GM12878 (cell line): ENCODE results near the gene MAK. TPM values are rescaled to one million over a fixed set of nuclear protein-coding genes. Genes with fewer than 3 reads are reported as not detected.
"Not testable (repeated sequence)": the region's sequence is repeated elsewhere in the genome, so short reads cannot be mapped to it uniquely, and the experiment has no call there.

ENCODE experiments used
- ATAC-seq: fragments of 200-7000 bp; cut with Tn5 transposase; 3 replicates; pipeline ENCODE4 v1.9.1; 2020; ENCODE audit warnings: mild to moderate bottlenecking, moderate library complexity
- BruUV-seq: library from RNA; stranded (reverse); fragments of 400-500 nt; replicated peaks from 2 replicates; lab custom pipeline; 2021; lab: Mats Ljungman, UMichigan
- CTCF ChIA-PET: fragments of 300-600 bp; sonication (Branson Sonifier 250); formaldehyde crosslinking; extraction: SDS; loops from one replicate; lab custom pipeline; 2021; ENCODE audit warnings: inconsistent platforms; lab: Yijun Ruan, JAX
- POLR2A ChIA-PET: fragments of 350-600 bp; formaldehyde crosslinking; extraction: SDS; loops from one replicate; lab custom pipeline; 2021; ENCODE audit warnings: inconsistent platforms; lab: Charles Lee
- RAD21 ChIA-PET: fragments of 300-600 bp; sonication (Branson Sonifier 250); formaldehyde crosslinking; loops from one replicate; lab custom pipeline; 2023; ENCODE audit warnings: antibody characterized with exemption; ENCODE audit not compliant: unreplicated experiment; lab: Charles Lee
- SMC1A ChIA-PET: fragments of 300-600 bp; sonication (Branson Sonifier 250); formaldehyde crosslinking; loops from one replicate; lab custom pipeline; 2023; ENCODE audit not compliant: unreplicated experiment, uncharacterized antibody; lab: Charles Lee
- DNase-seq: peaks from one replicate; pipeline ENCODE4 v3.0.0-alpha.2; 2011; ENCODE audit warnings: low read depth, low spot score
- FAIRE-seq: peaks from 3 replicates; lab custom pipeline; 2011; peaks lifted over from hg19 to GRCh38; lab: Jason Lieb, UNC
- H2AFZ ChIP-seq: 2 replicates; pipeline ENCODE4 v1.6.0; 2011; ENCODE audit warnings: low read depth, low read length, control low read depth; ENCODE audit not compliant: control insufficient read depth
- H3K27ac ChIP-seq: 2 replicates; pipeline ENCODE4 v1.5.1; 2011; ENCODE audit warnings: control low read depth; ENCODE audit not compliant: control insufficient read depth, insufficient read depth
- H3K27me3 ChIP-seq, 2 experiments: replicated peaks in 1 of 2; 2 replicates each; pipeline versions ENCODE4 v1.6.0 to v1.6.1; 2011; ENCODE audit warnings: low read length in 1 of 2; ENCODE audit not compliant: control insufficient read depth in 2 of 2, insufficient read depth in 2 of 2
- H3K36me3 ChIP-seq, 2 experiments: 2 replicates each; pipeline ENCODE4 v1.5.1; 2011; ENCODE audit warnings: low read length in 1 of 2; ENCODE audit not compliant: control insufficient read depth in 2 of 2, insufficient read depth in 2 of 2
- H3K4me1 ChIP-seq: 2 replicates; pipeline ENCODE4 v1.6.1; 2011; ENCODE audit warnings: mild to moderate bottlenecking, low read length, moderate library complexity, mixed read lengths; ENCODE audit not compliant: control insufficient read depth, insufficient read depth
- H3K4me2 ChIP-seq: 2 replicates; pipeline ENCODE4 v1.6.0; 2011; ENCODE audit warnings: control low read depth; ENCODE audit not compliant: control insufficient read depth, insufficient read depth
- H3K4me3 ChIP-seq: fragments of 200-600 bp; sonication (generic); 2 replicates; pipeline ENCODE4 v1.5.1; 2016
- H3K79me2 ChIP-seq: 2 replicates; pipeline ENCODE4 v1.6.0; 2011; ENCODE audit warnings: low read length; ENCODE audit not compliant: control insufficient read depth, insufficient read depth
- H3K9ac ChIP-seq: 2 replicates; pipeline ENCODE4 v1.8.0; 2011; ENCODE audit warnings: low read length, control low read depth, mixed read lengths; ENCODE audit not compliant: control insufficient read depth, insufficient read depth
- H3K9me3 ChIP-seq: replicated peaks from 3 replicates; pipeline ENCODE4 v1.5.1; 2011; ENCODE audit warnings: mild to moderate bottlenecking, low read length; ENCODE audit not compliant: control insufficient read depth, insufficient read depth
- H4K20me1 ChIP-seq: 2 replicates; pipeline ENCODE4 v1.6.0; 2011; ENCODE audit not compliant: control insufficient read depth, insufficient read depth
- CEBPB ChIP-seq, 2 experiments: fragments of 150-350 bp in 1 of 2; IDR thresholded peaks; 2 replicates each; pipeline ENCODE4 v1.6.1; 2012 to 2014; ENCODE audit warnings: low read depth in 2 of 2, low read length in 2 of 2, borderline replicate concordance in 1 of 2, inconsistent platforms in 1 of 2
- FOXK2 ChIP-seq: fragments of 450-650 bp; IDR thresholded peaks from 2 replicates; pipeline ENCODE4 v1.6.1; 2017; ENCODE audit warnings: mild to moderate bottlenecking, moderate library complexity
- FOXM1 ChIP-seq: IDR thresholded peaks from 2 replicates; pipeline ENCODE4 v1.6.1; 2012; ENCODE audit warnings: low read depth, mild to moderate bottlenecking, inconsistent platforms, low read length, moderate library complexity
- KLF5 ChIP-seq: fragments of 450-650 bp; IDR thresholded peaks from 2 replicates; pipeline ENCODE4 v1.6.1; 2014; ENCODE audit warnings: mild to moderate bottlenecking; ENCODE audit not compliant: partially characterized antibody
- MEF2B ChIP-seq: fragments of 450-650 bp; IDR thresholded peaks from 2 replicates; pipeline ENCODE4 v1.6.1; 2018; ENCODE audit warnings: mild to moderate bottlenecking, moderate library complexity; ENCODE audit not compliant: partially characterized antibody, poor library complexity, severe bottlenecking
- NFYB ChIP-seq: IDR thresholded peaks from 2 replicates; pipeline ENCODE4 v1.6.1; 2011; ENCODE audit warnings: low read depth, mild to moderate bottlenecking, low read length, improper control_type of control experiment, moderate library complexity; ENCODE audit not compliant: insufficient read depth
- PAX5 ChIP-seq: IDR thresholded peaks from 2 replicates; pipeline ENCODE4 v1.6.1; 2011; ENCODE audit warnings: low read depth, low read length, borderline replicate concordance
- SREBF1 ChIP-seq: IDR thresholded peaks from 2 replicates; pipeline ENCODE4 v1.6.1; 2012; ENCODE audit warnings: mild to moderate bottlenecking, low read length
- WGBS: methylation state at CpG from one replicate; pipeline ENCODE4 v1.1.6; 2016; ENCODE audit warnings: low lambda C conversion rate; ENCODE audit not compliant: insufficient replicate concordance, insufficient coverage; ENCODE audit errors: missing lambda C conversion rate; 5-methylcytosine and 5-hydroxymethylcytosine counted together
- in situ Hi-C: fragments of 300-500 bp; cut with MboI; formaldehyde crosslinking; loops from 9 replicates; pipeline ENCODE4 v1.14.3; 2018; ENCODE audit warnings: mixed read lengths
- intact Hi-C: fragments of 100-400 bp; cut with micrococcal nuclease; formaldehyde crosslinking; loops from one replicate; pipeline ENCODE4 v1.14.2; 2022; ENCODE audit not compliant: unreplicated experiment
- polyA plus RNA-seq, 11 experiments: library from polyadenylated mRNA; depleted of rRNA in 4 of 11; unstranded in 6 of 11; stranded (reverse) in 5 of 11; fragments of >200 nt; fragmentation: Nextera tagmentation in 4 of 11; fragmentation: Illumina TruSeq in 1 of 11; extraction: Ambion mirVana in 4 of 11; extraction: Trizol in 1 of 11; gene quantifications; 1 replicate in 1 of 11; 2 replicates in 10 of 11; pipeline versions ENCODE4 v1.2.1 to v1.2.3, GENCODE V29; 2011 to 2016; ENCODE audit warnings: inconsistent platforms in 2 of 11, missing spikeins in 2 of 11, low read depth in 1 of 11
- total RNA-seq, 4 experiments: library from RNA; depleted of rRNA in 3 of 4; stranded (reverse); fragments of >200 nt in 3 of 4; fragmentation: Illumina TruSeq in 1 of 4; extraction: Trizol in 1 of 4; gene quantifications; 2 replicates each; pipeline versions ENCODE4 v1.2.1 to v1.2.3, GENCODE V29; 2013 to 2021
- TF ChIP-seq, protein P1 (sequence below): fragments of 450-650 bp; formaldehyde crosslinking; IDR thresholded peaks from 2 replicates; pipeline ENCODE4 v1.5.0; 2022; ENCODE audit warnings: mild to moderate bottlenecking, missing genetic modification characterization

The MAK gene
- total and polyA plus RNA-seq, 10 of the 15 experiments (the other 5 are each of a cell fraction or from before 2014, with no cell fraction given), result 0.01 to 0.90 (median 0.13) TPM; not detected in 1

DNA sequence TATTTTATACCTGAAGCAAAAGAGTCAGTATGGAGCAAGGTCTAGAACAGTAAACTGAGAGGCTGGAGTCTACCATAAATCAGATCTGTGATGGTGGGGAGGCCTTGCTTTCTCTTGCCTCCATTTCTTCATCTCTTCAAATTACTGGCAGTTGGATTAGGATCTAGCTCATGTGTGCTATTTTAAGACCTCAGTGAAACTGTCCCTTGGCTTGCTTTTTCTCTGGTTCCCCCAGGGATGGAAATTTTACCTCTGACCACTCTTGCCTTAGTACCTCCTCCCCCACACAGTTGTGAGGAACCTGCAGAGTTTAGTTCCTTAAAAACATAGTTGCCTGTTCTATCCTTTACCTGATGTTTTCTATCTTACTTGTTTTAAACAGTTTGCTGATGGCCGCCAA, 82.3 kb downstream of the MAK start:
- SMC1A ChIA-PET, result no interaction called here
- no peak overlapping the region for H2AFZ ChIP-seq
- peak; percentile 54 for FAIRE-seq
- POLR2A ChIA-PET, result no interaction called here
- RAD21 ChIA-PET, result no interaction called here
- H3K4me2 ChIP-seq, result no peak overlapping the region
- no peak for ATAC-seq
- H3K79me2 ChIP-seq, result peaks cover 2% of the 10 kb centered on the region
- no peaks in the 10 kb centered on the region for H4K20me1 ChIP-seq
- 88% methylated on average over 1 of the region's 1 CpG for WGBS
- H3K4me3 ChIP-seq, result no peak overlapping the region
- CTCF ChIA-PET, result interaction anchor here (1.1 kb wide), 1 partner anchor 277 kb away, joined by 3 read pairs; no protein-coding TSS in a partner anchor
- no peaks in the 10 kb centered on the region for H3K4me1 ChIP-seq
- TF ChIP-seq MEF2B (no peak), CEBPB (IDR thresholded peaks at IDR 0.05; ENCODE audit: borderline replicate concordance in 1 of 2, low read depth in 2 of 2, low read length in 2 of 2) (no peak), PAX5 (no peak), NFYB (no peak), FOXK2 (no peak), SREBF1 (no peak), FOXM1 (no peak), KLF5 (no peak)
- TF ChIP-seq, protein P1, sequence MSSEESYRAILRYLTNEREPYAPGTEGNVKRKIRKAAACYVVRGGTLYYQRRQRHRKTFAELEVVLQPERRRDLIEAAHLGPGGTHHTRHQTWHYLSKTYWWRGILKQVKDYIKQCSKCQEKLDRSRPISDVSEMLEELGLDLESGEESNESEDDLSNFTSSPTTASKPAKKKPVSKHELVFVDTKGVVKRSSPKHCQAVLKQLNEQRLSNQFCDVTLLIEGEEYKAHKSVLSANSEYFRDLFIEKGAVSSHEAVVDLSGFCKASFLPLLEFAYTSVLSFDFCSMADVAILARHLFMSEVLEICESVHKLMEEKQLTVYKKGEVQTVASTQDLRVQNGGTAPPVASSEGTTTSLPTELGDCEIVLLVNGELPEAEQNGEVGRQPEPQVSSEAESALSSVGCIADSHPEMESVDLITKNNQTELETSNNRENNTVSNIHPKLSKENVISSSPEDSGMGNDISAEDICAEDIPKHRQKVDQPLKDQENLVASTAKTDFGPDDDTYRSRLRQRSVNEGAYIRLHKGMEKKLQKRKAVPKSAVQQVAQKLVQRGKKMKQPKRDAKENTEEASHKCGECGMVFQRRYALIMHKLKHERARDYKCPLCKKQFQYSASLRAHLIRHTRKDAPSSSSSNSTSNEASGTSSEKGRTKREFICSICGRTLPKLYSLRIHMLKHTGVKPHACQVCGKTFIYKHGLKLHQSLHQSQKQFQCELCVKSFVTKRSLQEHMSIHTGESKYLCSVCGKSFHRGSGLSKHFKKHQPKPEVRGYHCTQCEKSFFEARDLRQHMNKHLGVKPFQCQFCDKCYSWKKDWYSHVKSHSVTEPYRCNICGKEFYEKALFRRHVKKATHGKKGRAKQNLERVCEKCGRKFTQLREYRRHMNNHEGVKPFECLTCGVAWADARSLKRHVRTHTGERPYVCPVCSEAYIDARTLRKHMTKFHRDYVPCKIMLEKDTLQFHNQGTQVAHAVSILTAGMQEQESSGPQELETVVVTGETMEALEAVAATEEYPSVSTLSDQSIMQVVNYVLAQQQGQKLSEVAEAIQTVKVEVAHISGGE (CRISPR knock-in tag), result no peak
- peaks cover 0 to 15% of the 10 kb centered on the region in 2 experiments; a peak in 2 of 4 replicates for H3K36me3 ChIP-seq
- no peaks in the 10 kb centered on the region for H3K9me3 ChIP-seq
- intact Hi-C loops, result no loop called here
- BruUV-seq, result no TSS peak
- DNase-seq, result no peak
- H3K27ac ChIP-seq, result no peak overlapping the region
- no peak overlapping the region for H3K9ac ChIP-seq
- H3K27me3 ChIP-seq, result no peaks in the 10 kb centered on the region
- in situ Hi-C loops, result no loop called here

DNA sequence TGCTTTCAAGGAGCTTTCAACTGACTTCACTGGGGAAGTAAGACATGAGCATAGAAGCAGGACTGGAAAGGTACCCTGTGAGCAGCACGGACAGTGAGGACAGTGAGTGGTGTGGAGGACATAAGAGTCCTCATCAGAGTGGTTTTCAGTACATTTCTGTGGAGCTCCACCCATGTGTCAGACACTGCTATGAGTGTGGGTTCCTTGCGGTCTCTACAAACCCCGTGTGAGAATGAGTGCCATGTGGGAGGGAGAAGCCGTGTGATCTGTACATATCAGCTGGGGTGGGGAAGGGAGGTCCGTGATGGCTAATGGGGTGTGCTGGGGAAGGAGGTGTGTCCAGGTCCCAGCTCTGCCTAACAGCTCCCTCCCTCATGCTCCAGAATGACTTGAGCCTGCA, 86.6 kb downstream of the MAK start:
- intact Hi-C loops, FAIRE-seq: not testable (repeated sequence)
- 78% methylated on average over 4 of the region's 5 CpGs for whole genome bisulfite sequencing

More for the DNA sequence above, 86.6 kb downstream of the MAK start:
- H3K27me3 ChIP-seq, H4K20me1 ChIP-seq, DNase-seq, CTCF ChIA-PET, ATAC-seq, H2AFZ ChIP-seq, RAD21 ChIA-PET, H3K4me1 ChIP-seq, H3K27ac ChIP-seq, H3K9ac ChIP-seq, H3K4me2 ChIP-seq, H3K4me3 ChIP-seq, in situ Hi-C loops, SMC1A ChIA-PET, BruUV-seq, H3K9me3 ChIP-seq: not testable (repeated sequence)
- POLR2A ChIA-PET, result interaction anchor here (0.6 kb wide), 1 partner anchor 9 kb away, joined by 3 read pairs; no protein-coding TSS in a partner anchor
- H3K36me3 ChIP-seq, result peaks cover 1 to 18% of the 10 kb centered on the region in 2 experiments; a peak in 3 of 4 replicates
- H3K79me2 ChIP-seq, result peaks cover 29% of the 10 kb centered on the region
